B cell (primary cell): ENCODE results near the gene ATG12. TPM values are rescaled to one million over a fixed set of nuclear protein-coding genes. Genes with fewer than 3 reads are reported as not detected.

Source experiments
- ATAC-seq: fragments of 200-7000 bp; cut with Tn5 transposase; one replicate; pipeline ENCODE4 v1.10.0; 2021; ENCODE audit warnings: low read depth, mild to moderate bottlenecking, moderate number of reproducible peaks, moderate library complexity
- CTCF ChIA-PET: fragments of 350-600 bp; sonication (Branson Sonifier 250); formaldehyde crosslinking; loops from one replicate; lab custom pipeline; 2021; ENCODE audit warnings: antibody characterized with exemption, inconsistent platforms; lab: Charles Lee
- POLR2A ChIA-PET: fragments of 350-600 bp; sonication (Branson Sonifier 250); formaldehyde crosslinking; loops from one replicate; lab custom pipeline; 2021; ENCODE audit warnings: antibody characterized with exemption; lab: Charles Lee
- DNase-seq: peaks from one replicate; pipeline ENCODE4 v3.0.0; 2013
- H2AFZ ChIP-seq: 2 replicates; pipeline ENCODE4 v1.6.1; 2012; ENCODE audit warnings: mild to moderate bottlenecking, low read depth, low read length; ENCODE audit not compliant: insufficient read depth, poor library complexity, severe bottlenecking
- H3K27ac ChIP-seq, 2 donors: 1 replicate in 1 of 2; 2 replicates in 1 of 2; pipeline ENCODE4 v1.5.1; 2012 to 2013; ENCODE audit warnings: low read length in 2 of 2, mild to moderate bottlenecking in 2 of 2, moderate library complexity in 1 of 2
- H3K27me3 ChIP-seq, 4 experiments: fragments of 200-600 bp in 1 of 4; sonication (generic) in 1 of 4; replicated peaks in 1 of 4; 1 replicate in 2 of 4; 2 replicates in 2 of 4; pipeline versions ENCODE4 v1.6.1 to v1.7.0; 2013 to 2016; ENCODE audit warnings: low read length in 3 of 4, mild to moderate bottlenecking in 2 of 4, mixed read lengths in 1 of 4, moderate library complexity in 1 of 4; ENCODE audit not compliant: insufficient read depth in 4 of 4, control insufficient read depth in 3 of 4; ENCODE audit errors: control extremely low read depth in 1 of 4
- H3K36me3 ChIP-seq, 2 experiments: replicated peaks in 1 of 2; 1 replicate in 1 of 2; 2 replicates in 1 of 2; pipeline versions ENCODE4 v1.6.1 to v1.7.1; 2013; ENCODE audit warnings: low read length in 1 of 2; ENCODE audit not compliant: insufficient read depth in 2 of 2, control insufficient read depth in 1 of 2; ENCODE audit errors: control extremely low read depth in 1 of 2, extremely low read depth in 1 of 2
- H3K4me1 ChIP-seq, 2 donors: fragments of 200-600 bp in 1 of 2; sonication (generic) in 1 of 2; 1 replicate in 1 of 2; 2 replicates in 1 of 2; pipeline versions ENCODE4 v1.5.1 to v1.6.1; 2013 to 2017; ENCODE audit warnings: low read length in 2 of 2; ENCODE audit not compliant: control insufficient read depth in 2 of 2, insufficient read depth in 2 of 2
- H3K4me2 ChIP-seq: replicated peaks from 2 replicates; pipeline ENCODE3; 2012; ENCODE audit warnings: mild to moderate bottlenecking, low read depth, low read length; ENCODE audit not compliant: poor library complexity, severe bottlenecking
- H3K4me3 ChIP-seq, 5 experiments: fragments of 200-600 bp in 1 of 5; sonication (generic) in 1 of 5; 1 replicate in 3 of 5; 2 replicates in 2 of 5; pipeline versions ENCODE4 v1.5.1 to v1.7.0; 2011 to 2016; ENCODE audit warnings: low read length in 4 of 5, mild to moderate bottlenecking in 4 of 5, low read depth in 2 of 5, control low read depth in 1 of 5, moderate library complexity in 1 of 5; ENCODE audit not compliant: insufficient read depth in 1 of 5; ENCODE audit errors: control extremely low read depth in 1 of 5, extremely low read depth in 1 of 5
- H3K79me2 ChIP-seq: fragments of 200-600 bp; sonication (generic); one replicate; pipeline ENCODE4 v1.6.0; 2016; ENCODE audit warnings: low read length; ENCODE audit not compliant: control insufficient read depth, insufficient read depth
- H3K9ac ChIP-seq: fragments of 200-600 bp; sonication (generic); 2 replicates; pipeline ENCODE4 v1.6.1; 2017; ENCODE audit warnings: mild to moderate bottlenecking, low read length, moderate library complexity
- H3K9me3 ChIP-seq, 3 donors: one replicate each; pipeline versions ENCODE4 v1.6.1 to v1.7.1; 2013; ENCODE audit warnings: low read length in 2 of 3; ENCODE audit not compliant: control insufficient read depth in 2 of 3, insufficient read depth in 1 of 3; ENCODE audit errors: control extremely low read depth in 1 of 3
- H4K20me1 ChIP-seq: 2 replicates; pipeline ENCODE4 v1.6.0; 2012; ENCODE audit warnings: mild to moderate bottlenecking, low read length; ENCODE audit not compliant: insufficient read depth, control insufficient read depth, poor library complexity, severe bottlenecking
- H3K27ac Mint-ChIP-seq: one replicate; pipeline ENCODE4 v1.8.0; 2021; ENCODE audit warnings: mixed read lengths
- H3K27me3 Mint-ChIP-seq: one replicate; pipeline ENCODE4 v1.8.0; 2021; ENCODE audit warnings: mixed read lengths
- H3K4me1 Mint-ChIP-seq: one replicate; pipeline ENCODE4 v1.8.0; 2021; ENCODE audit warnings: mixed read lengths
- H3K4me3 Mint-ChIP-seq: one replicate; pipeline ENCODE4 v1.8.0; 2021; ENCODE audit warnings: mixed read lengths
- H3K9me3 Mint-ChIP-seq: one replicate; pipeline ENCODE4 v1.8.0; 2022; ENCODE audit warnings: mixed read lengths; ENCODE audit not compliant: insufficient read depth
- CTCF ChIP-seq: fragments of 200-600 bp; IDR thresholded peaks from one replicate; pipeline ENCODE4 v1.8.0; 2022; ENCODE audit warnings: antibody characterized with exemption, mild to moderate bottlenecking
- EZH2 ChIP-seq: IDR thresholded peaks from 2 replicates; pipeline ENCODE4 v1.6.1; 2012; ENCODE audit warnings: borderline replicate concordance, low read depth, mild to moderate bottlenecking, moderate library complexity, low read length; ENCODE audit not compliant: insufficient read depth, poor library complexity, severe bottlenecking
- WGBS: methylation state at CpG from one replicate; pipeline ENCODE4 v1.1.5; 2013; ENCODE audit warnings: missing lambda C conversion rate; ENCODE audit not compliant: insufficient coverage; 5-methylcytosine and 5-hydroxymethylcytosine counted together
- intact Hi-C: fragments of 100-400 bp; cut with micrococcal nuclease; formaldehyde crosslinking; loops from one replicate; pipeline ENCODE4 v1.10.0; 2022
- polyA plus RNA-seq: library from polyadenylated mRNA; depleted of rRNA; stranded (reverse); fragments of >200 nt; gene quantifications from 2 replicates; pipeline ENCODE4 v1.2.3, GENCODE V29; 2012
- total RNA-seq, 2 donors: library from RNA; stranded (reverse); fragments of 120-200 nt in 1 of 2; gene quantifications; 1 replicate in 1 of 2; 2 replicates in 1 of 2; pipeline versions ENCODE4 v1.2.3 to v1.2.4, GENCODE V29; 2013 to 2022

The ATG12 gene
- total and polyA plus RNA-seq, 2 donors (not counting 1 experiment from before 2014, with no cell fraction given), result 60.8 to 97.5 TPM

- CTCF ChIA-PET, result no interaction called here
- Mint-ChIP-seq H3K4me1 (peaks cover 21% of the 10 kb centered on the region), H3K9me3 (peaks cover 4% of the 10 kb centered on the region), H3K27me3 (no peaks in the 10 kb centered on the region), H3K27ac (no peak overlapping the region), H3K4me3 (no peak overlapping the region)
- ATAC-seq, result no peak
- Histone ChIP-seq H3K4me1 (no peaks in the 10 kb centered on the region), H4K20me1 (peaks cover 11% of the 10 kb centered on the region), H3K27me3 (no peaks in the 10 kb centered on the region), H3K79me2 (peaks cover 85% of the 10 kb centered on the region), H3K4me3 (no peak overlapping the region), H3K4me2 (no peak overlapping the region), H2AFZ (no peak overlapping the region), H3K9ac (no peak overlapping the region), H3K9me3 (peaks cover 0 to 6% (median 0%) of the 10 kb centered on the region in 3 donors), H3K27ac (no peak overlapping the region), H3K36me3 (no peaks in the 10 kb centered on the region)
- TF ChIP-seq EZH2 (no peak), CTCF (no peak)
- no peak for DNase-seq
- POLR2A ChIA-PET, result no interaction called here
- intact Hi-C loops, result no loop called here
- WGBS, result no CpG with 5 or more reads among the region's 2 CpGs
Measured at GRCh38 chr5:115857626-115858349, 16.4 kb upstream of the ATG12 start.

- no peak overlapping the region for H3K27ac Mint-ChIP-seq
Measured at GRCh38 chr5:115857057-115857479, 15.7 kb upstream of the ATG12 start.

More at GRCh38 chr5:115857057-115857479, 15.7 kb upstream of the ATG12 start:
- ATAC-seq (no peak), DNase-seq (no peak)
- peaks cover 21% of the 10 kb centered on the region for H3K4me1 Mint-ChIP-seq
- no peaks in the 10 kb centered on the region for H3K36me3 ChIP-seq
- TF ChIP-seq EZH2 (no peak), CTCF (no peak)
- ChIA-PET POLR2A (no interaction called here), CTCF (no interaction called here)
- H3K4me3 Mint-ChIP-seq, result no peak overlapping the region
- H3K79me2 ChIP-seq, result peaks cover 90% of the 10 kb centered on the region
- no peak overlapping the region for H3K4me3 ChIP-seq
- intact Hi-C loops, result no loop called here
- peaks cover 0 to 6% (median 0%) of the 10 kb centered on the region in 3 donors for H3K9me3 ChIP-seq
- H3K4me1 ChIP-seq, result no peaks in the 10 kb centered on the region
- no CpG with 5 or more reads among the region's 1 CpG for WGBS
- H3K4me2 ChIP-seq, result no peak overlapping the region
- H3K27me3 Mint-ChIP-seq, result no peaks in the 10 kb centered on the region
- no peak overlapping the region for H2AFZ ChIP-seq
- peaks cover 4% of the 10 kb centered on the region for H3K9me3 Mint-ChIP-seq
- no peaks in the 10 kb centered on the region for H3K27me3 ChIP-seq
- H3K9ac ChIP-seq, result no peak overlapping the region
- no peak overlapping the region for H3K27ac ChIP-seq
- H4K20me1 ChIP-seq, result peaks cover 11% of the 10 kb centered on the region
